ENCODE data around the gene FLYWCH2. TPM values are rescaled to one million over a fixed set of nuclear protein-coding genes. Genes with fewer than 3 reads are reported as not detected.

Gene FLYWCH2
- total RNA-seq, 1 donor from 2014 or later = 15.8 TPM

DNA sequence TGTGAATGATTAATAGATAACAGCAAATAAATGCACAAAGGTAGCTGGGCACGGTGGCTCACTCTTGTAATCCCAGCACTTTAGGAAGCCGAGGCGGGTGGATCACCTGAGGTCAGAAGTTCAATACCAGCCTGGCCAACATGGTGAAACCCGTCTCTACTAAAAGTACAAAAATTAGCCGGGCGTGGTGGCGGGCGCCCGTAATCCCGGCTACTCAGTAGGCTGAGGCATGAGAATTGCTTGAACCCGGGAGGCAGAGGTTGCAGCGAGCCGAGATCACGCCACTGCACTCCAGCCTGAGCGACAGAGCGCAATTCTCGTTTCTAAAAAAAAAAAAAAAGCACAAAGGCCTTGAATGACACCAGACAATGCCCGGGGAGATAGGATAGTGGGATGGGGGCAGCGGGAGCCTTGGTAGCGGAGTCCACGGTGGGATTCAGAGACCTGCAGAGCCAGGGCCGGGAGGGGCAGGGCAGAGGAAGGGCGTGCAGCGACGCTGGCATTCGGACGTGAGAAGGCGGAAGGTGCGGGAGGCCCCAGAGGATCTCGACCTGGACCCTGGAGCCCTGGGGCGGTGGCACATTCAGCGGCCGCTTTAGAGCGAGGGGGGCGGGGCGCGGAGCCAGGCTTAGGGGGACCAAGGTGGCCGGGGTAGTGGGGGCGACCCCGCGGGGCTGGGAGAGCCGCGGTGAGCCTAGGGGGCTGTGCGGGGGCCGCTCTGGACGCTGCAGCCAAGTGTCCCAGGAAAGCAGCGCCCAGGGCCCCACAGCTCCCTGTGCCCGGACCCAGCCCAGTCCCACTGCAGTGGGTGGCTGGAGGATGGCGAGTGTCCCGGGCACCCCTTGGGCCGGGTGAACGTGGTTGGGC lies 999 bp upstream of the FLYWCH2 start:
- peak; percentile 79 for DNase-seq (ENCODE audit: low spot score)
- peaks cover 27% of the 10 kb centered on the region for H3K27me3 ChIP-seq
- peaks cover 16% of the 10 kb centered on the region for H3K79me2 ChIP-seq (ENCODE audit: low read depth)
- no peak overlapping the region for H3K27ac ChIP-seq
- H3K27me3 Mint-ChIP-seq (ENCODE audit: insufficient read depth, low read depth) = peaks cover 17% of the 10 kb centered on the region
- H3K4me1 ChIP-seq = no peaks in the 10 kb centered on the region
- H3K9ac ChIP-seq = no peak overlapping the region
- no peak overlapping the region for H3K27ac Mint-ChIP-seq
- H3K36me3 Mint-ChIP-seq = no peaks in the 10 kb centered on the region
- H3K4me3 Mint-ChIP-seq = peak overlapping the region; percentile 95
- H2AFZ ChIP-seq (replicated peaks) = peak overlapping the region; percentile 85
- H3K36me3 ChIP-seq = no peaks in the 10 kb centered on the region
- peaks cover 7% of the 10 kb centered on the region for H3K4me1 Mint-ChIP-seq
- H3F3A ChIP-seq (ENCODE audit: low read depth) = peaks cover 5% of the 10 kb centered on the region
- H3K4me2 ChIP-seq = peak overlapping the region; percentile 87
- TF ChIP-seq, protein P1, sequence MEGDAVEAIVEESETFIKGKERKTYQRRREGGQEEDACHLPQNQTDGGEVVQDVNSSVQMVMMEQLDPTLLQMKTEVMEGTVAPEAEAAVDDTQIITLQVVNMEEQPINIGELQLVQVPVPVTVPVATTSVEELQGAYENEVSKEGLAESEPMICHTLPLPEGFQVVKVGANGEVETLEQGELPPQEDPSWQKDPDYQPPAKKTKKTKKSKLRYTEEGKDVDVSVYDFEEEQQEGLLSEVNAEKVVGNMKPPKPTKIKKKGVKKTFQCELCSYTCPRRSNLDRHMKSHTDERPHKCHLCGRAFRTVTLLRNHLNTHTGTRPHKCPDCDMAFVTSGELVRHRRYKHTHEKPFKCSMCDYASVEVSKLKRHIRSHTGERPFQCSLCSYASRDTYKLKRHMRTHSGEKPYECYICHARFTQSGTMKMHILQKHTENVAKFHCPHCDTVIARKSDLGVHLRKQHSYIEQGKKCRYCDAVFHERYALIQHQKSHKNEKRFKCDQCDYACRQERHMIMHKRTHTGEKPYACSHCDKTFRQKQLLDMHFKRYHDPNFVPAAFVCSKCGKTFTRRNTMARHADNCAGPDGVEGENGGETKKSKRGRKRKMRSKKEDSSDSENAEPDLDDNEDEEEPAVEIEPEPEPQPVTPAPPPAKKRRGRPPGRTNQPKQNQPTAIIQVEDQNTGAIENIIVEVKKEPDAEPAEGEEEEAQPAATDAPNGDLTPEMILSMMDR (IDR thresholded peaks at IDR 0.05) = no peak
- no peak for TF ChIP-seq EZH2 (IDR thresholded peaks at IDR 0.05)
- peak overlapping the region; percentile 71 for H3K4me3 ChIP-seq
- peaks cover 4% of the 10 kb centered on the region for H3K9me3 Mint-ChIP-seq
- no peaks in the 10 kb centered on the region for H3K9me3 ChIP-seq (ENCODE audit: low read depth)
- peaks cover 5% of the 10 kb centered on the region for H4K20me1 ChIP-seq (ENCODE audit: low read depth)

GRCh38 chr16:2883458-2883908 lies 468 bp downstream of the FLYWCH2 start:
- H4K20me1 ChIP-seq (ENCODE audit: low read depth) = peaks cover 5% of the 10 kb centered on the region
- no peak overlapping the region for H3K27ac ChIP-seq
- H3K4me3 ChIP-seq = peak overlapping the region; percentile 71
- no peaks in the 10 kb centered on the region for H3K4me1 ChIP-seq
- peak overlapping the region; percentile 86 for H2AFZ ChIP-seq (replicated peaks)
- no peaks in the 10 kb centered on the region for H3K36me3 ChIP-seq
- Mint-ChIP-seq H3K4me1 (peaks cover 7% of the 10 kb centered on the region), H3K9me3 (peaks cover 4% of the 10 kb centered on the region), H3K27ac (no peak overlapping the region), H3K4me3 (peak overlapping the region; percentile 95), H3K27me3 (ENCODE audit: insufficient read depth, low read depth) (peaks cover 14% of the 10 kb centered on the region), H3K36me3 (peaks cover 4% of the 10 kb centered on the region)
- no peaks in the 10 kb centered on the region for H3K9me3 ChIP-seq (ENCODE audit: low read depth)
- peaks cover 27% of the 10 kb centered on the region for H3K27me3 ChIP-seq
- H3K4me2 ChIP-seq = peak overlapping the region; percentile 87
- H3K9ac ChIP-seq = no peak overlapping the region
- TF ChIP-seq, protein P1 (IDR thresholded peaks at IDR 0.05) = no peak
- no peak for TF ChIP-seq EZH2phosphoT487 (IDR thresholded peaks at IDR 0.05)
- no peak for TF ChIP-seq EZH2 (IDR thresholded peaks at IDR 0.05)
- H3K79me2 ChIP-seq (ENCODE audit: low read depth) = peaks cover 16% of the 10 kb centered on the region
- peaks cover 5% of the 10 kb centered on the region for H3F3A ChIP-seq (ENCODE audit: low read depth)
- DNase-seq (ENCODE audit: low spot score) = peak; percentile 55

DNA sequence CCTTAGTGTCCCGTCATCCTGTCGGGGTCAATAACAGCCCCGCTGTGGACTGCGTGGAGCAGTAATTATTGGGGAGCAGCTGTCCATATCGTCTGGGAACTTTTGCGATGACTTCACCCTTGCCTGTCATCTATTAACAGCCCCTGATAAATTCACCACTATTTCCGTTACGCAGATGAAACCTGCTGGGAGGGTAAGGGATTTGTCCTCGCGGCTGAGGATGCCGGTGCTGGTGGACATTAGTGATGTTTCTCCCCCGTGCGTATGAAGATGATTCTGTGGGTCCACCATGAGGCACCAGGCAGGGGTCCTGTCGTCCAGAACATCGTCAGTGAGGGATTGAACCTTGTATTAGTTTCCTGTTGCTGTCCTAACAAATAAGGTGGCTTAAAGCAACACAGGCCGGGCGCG lies 1.0 kb downstream of the FLYWCH2 start:
- peaks cover 4% of the 10 kb centered on the region for H3K9me3 Mint-ChIP-seq
- peaks cover 5% of the 10 kb centered on the region for H4K20me1 ChIP-seq (ENCODE audit: low read depth)
- H3K27ac Mint-ChIP-seq = no peak overlapping the region
- H3K9ac ChIP-seq = no peak overlapping the region
- peak overlapping the region; percentile 95 for H3K4me3 Mint-ChIP-seq
- peaks cover 14% of the 10 kb centered on the region for H3K27me3 Mint-ChIP-seq (ENCODE audit: insufficient read depth, low read depth)
- H3K4me2 ChIP-seq = peak overlapping the region; percentile 87
- peaks cover 16% of the 10 kb centered on the region for H3K79me2 ChIP-seq (ENCODE audit: low read depth)
- no peaks in the 10 kb centered on the region for H3K9me3 ChIP-seq (ENCODE audit: low read depth)
- H3K4me3 ChIP-seq = peak overlapping the region; percentile 71
- TF ChIP-seq EZH2phosphoT487 (IDR thresholded peaks at IDR 0.05) (no peak), EZH2 (IDR thresholded peaks at IDR 0.05) (no peak)
- TF ChIP-seq, protein P1 (IDR thresholded peaks at IDR 0.05) = no peak
- H2AFZ ChIP-seq (replicated peaks) = peak overlapping the region; percentile 86
- H3K27ac ChIP-seq = no peak overlapping the region
- peaks cover 5% of the 10 kb centered on the region for H3F3A ChIP-seq (ENCODE audit: low read depth)
- peaks cover 26% of the 10 kb centered on the region for H3K27me3 ChIP-seq
- no peaks in the 10 kb centered on the region for H3K4me1 ChIP-seq
- peaks cover 6% of the 10 kb centered on the region for H3K36me3 Mint-ChIP-seq
- DNase-seq (ENCODE audit: low spot score) = no peak
- H3K36me3 ChIP-seq = no peaks in the 10 kb centered on the region
- H3K4me1 Mint-ChIP-seq = peaks cover 7% of the 10 kb centered on the region
